HUES48 (cell line): ENCODE results near the gene ZNF674.

Experiments used
- H3K27ac ChIP-seq: one replicate; pipeline ENCODE4 v1.7.0; 2013; ENCODE audit warnings: low read depth, low read length, inconsistent platforms
- H3K27me3 ChIP-seq: 2 replicates; pipeline ENCODE4 v1.6.1; 2013; ENCODE audit warnings: mild to moderate bottlenecking, low read length; ENCODE audit not compliant: control insufficient read depth, insufficient read depth
- H3K36me3 ChIP-seq: 2 replicates; pipeline ENCODE4 v1.6.1; 2013; ENCODE audit warnings: low read length; ENCODE audit not compliant: control insufficient read depth, insufficient read depth
- H3K4me1 ChIP-seq: 2 replicates; pipeline ENCODE4 v1.6.1; 2013; ENCODE audit warnings: mild to moderate bottlenecking, low read length; ENCODE audit not compliant: control insufficient read depth, insufficient read depth
- H3K4me3 ChIP-seq: 2 replicates; pipeline ENCODE4 v1.5.1; 2013; ENCODE audit warnings: mild to moderate bottlenecking, low read depth, low read length
- H3K9ac ChIP-seq: 2 replicates; pipeline ENCODE4 v1.6.1; 2013; ENCODE audit warnings: mild to moderate bottlenecking, low read depth, low read length, moderate library complexity
- H3K9me3 ChIP-seq: 2 replicates; pipeline ENCODE4 v1.6.1; 2013; ENCODE audit warnings: low read length; ENCODE audit not compliant: control insufficient read depth, insufficient read depth

ZNF674 gene

DNA sequence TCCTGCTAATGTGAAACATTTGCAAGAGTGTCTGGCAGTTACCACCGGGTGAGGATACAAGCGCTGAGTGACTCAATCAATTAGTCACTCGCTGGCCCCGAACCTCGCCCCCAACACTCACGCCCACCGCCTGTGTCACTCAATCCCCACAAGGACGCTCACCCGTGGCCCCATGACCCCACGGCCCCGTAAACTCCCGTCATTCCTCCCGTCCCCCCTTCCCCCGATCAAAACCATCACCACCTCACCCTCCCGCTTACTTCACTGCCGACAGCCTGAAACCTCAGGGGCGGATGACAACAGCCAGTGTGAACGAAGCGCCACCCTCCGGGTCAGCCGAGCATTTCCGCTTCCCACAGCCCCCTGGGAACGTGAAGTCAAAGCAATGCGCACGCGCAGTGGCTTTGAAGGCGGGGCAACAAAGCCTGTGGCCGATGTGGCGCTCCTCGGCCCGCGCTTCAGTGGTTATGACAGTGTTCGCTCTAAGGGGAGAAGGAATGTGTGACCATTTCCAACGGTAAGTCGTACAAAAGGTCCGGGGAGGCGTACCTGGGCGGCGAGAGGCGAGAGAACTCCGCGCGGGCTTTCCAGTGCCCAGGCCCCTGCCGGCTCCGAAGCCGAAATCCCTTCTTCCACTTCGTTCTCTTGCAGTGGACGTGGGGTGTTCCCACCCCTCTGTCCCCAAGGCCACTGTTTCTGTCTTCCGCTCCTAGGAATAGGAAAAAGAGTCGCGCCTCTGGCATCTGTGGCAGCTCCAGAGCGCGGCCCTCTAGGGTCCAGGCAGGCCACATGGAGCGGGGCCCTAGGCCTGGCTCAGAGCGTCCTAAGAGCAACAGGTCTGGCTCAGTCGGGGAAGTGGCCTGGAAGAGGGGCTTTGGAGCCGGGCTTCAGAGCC is at the start of gene ZNF674:
ZNF674 (minus strand) TSS at position 311 of the 895 bp plus-strand sequence. CDS start 3,334 bp downstream, outside the sequence.
- no peaks in the 10 kb centered on the region for H3K27me3 ChIP-seq
- H3K9ac ChIP-seq = peak within 1 kb of the TSS; percentile 76
- peaks cover 11% of the 10 kb centered on the region for H3K4me1 ChIP-seq
- H3K27ac ChIP-seq = peak within 1 kb of the TSS; percentile 85
- 0 out of 2 replicates have a peak, but pooled peaks cover 3% of the 10 kb centered on the region for H3K9me3 ChIP-seq
- H3K36me3 ChIP-seq = peaks cover 23% of the 10 kb centered on the region
- H3K4me3 ChIP-seq = peak within 1 kb of the TSS; percentile 76

DNA sequence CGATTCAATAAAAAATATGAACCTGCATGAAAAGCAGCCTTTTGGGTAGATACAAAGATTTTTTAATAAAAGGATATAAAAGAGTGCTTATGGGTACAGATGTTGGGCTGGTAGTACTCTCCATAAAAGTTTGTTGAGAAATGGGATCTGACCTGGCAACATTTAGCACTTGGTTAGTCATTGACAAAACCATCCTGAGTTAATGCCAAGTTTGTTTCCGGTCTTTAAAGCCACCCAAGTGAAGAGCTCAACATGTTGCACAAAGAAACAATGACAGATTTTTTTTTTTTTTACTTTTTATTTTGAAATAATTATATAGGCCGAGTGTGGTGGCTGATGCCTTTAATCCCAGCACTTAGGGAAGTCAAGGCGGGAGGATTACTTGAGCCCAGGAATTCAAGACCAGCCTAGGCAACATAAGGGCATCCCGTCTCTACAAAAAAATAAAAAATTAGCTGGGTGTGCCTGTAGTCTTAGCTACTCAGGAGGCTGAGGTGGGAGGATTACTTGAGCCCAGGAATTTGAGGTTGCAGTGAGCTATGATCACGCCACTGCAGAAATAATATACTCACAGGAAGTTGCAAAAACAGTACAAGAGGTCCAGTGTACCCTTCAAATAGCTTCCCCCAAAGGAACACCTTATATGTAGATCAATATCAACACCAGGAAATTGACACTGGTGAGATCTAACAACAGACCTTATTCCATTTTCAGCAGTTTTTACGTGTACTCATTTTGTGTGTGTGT is 44.9 kb upstream of the ZNF674 start:
- H3K27ac ChIP-seq = no peak overlapping the region
- H3K9me3 ChIP-seq = no peaks in the 10 kb centered on the region
- no peaks in the 10 kb centered on the region for H3K27me3 ChIP-seq
- H3K4me3 ChIP-seq = no peak overlapping the region
- H3K9ac ChIP-seq = no peak overlapping the region
- H3K4me1 ChIP-seq = peaks cover 26% of the 10 kb centered on the region
- H3K36me3 ChIP-seq = no peaks in the 10 kb centered on the region

DNA sequence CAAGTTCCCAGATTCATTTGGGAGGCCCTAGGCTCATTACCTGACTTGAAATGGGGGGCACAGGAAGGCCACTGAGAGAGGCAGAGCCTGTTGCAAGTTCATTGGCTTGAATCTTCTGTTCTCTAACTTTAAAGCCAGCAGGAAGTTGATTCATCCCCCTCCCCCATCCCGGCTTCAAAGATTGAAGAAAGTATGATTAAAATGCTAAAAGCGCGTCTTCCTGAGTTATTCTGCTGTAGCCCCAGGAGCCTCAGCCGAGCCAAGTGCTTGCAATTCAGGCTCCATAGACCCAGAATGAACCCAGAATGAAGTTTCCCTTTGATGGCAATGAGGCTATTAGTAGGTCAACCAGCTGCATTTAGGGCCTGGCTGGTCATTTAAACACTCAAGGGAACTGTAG is 43.0 kb upstream of the ZNF674 start:
- Histone ChIP-seq H3K36me3 (no peaks in the 10 kb centered on the region), H3K9ac (no peak overlapping the region), H3K27me3 (no peaks in the 10 kb centered on the region), H3K9me3 (no peaks in the 10 kb centered on the region), H3K27ac (peak overlapping the region; percentile 88), H3K4me1 (peaks cover 39% of the 10 kb centered on the region), H3K4me3 (peak overlapping the region; percentile 38; the same call in 1 of the 2 replicates)

DNA sequence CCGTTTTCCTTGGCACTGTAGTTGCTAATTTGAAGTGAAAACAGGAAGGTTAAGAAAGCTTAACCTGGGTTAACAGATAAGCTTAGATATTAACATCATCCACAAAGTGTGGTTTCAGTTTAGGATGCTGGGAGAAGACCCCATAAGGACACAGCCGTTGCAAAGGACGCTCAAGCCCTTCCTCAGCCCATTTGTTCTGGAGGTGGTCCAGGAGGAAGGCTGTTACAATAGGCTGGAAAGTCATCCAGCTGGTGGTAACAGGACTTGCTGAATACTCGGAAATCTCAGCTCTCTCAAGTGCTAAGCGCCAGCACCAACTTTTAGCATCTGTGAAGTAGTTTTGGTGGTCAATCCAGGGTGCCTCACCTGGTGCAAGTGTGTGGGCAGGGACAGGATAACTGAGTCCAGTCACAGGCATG is 42.5 kb upstream of the ZNF674 start:
- no peaks in the 10 kb centered on the region for H3K27me3 ChIP-seq
- no peaks in the 10 kb centered on the region for H3K36me3 ChIP-seq
- peak overlapping the region; percentile 88 for H3K27ac ChIP-seq
- H3K9me3 ChIP-seq = no peaks in the 10 kb centered on the region
- H3K4me1 ChIP-seq = peaks cover 44% of the 10 kb centered on the region
- H3K9ac ChIP-seq = no peak overlapping the region
- peak overlapping the region; percentile 38 for H3K4me3 ChIP-seq

DNA sequence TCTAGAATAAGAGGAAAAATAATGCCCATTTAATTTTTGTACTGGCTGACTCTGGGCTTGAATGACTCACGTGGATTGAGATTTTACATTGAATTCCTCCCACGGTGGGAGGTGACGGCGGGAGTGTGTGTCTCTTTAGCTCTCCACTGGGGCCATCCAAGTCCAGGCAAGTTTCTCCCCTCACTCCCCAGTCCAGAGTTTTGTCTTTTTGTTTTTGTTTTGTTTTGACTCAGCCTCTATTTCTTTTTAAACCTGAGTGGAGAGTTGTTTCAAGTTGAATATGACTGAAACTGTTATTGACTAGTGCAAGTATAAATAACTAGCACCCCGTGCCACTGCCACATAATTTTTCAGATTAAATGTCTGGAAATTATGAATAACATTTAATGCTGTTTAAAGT is 41.9 kb upstream of the ZNF674 start:
- H3K27me3 ChIP-seq = no peaks in the 10 kb centered on the region

GRCh38 chrX:46584736-46585135 is 39.5 kb upstream of the ZNF674 start:
- no peaks in the 10 kb centered on the region for H3K9me3 ChIP-seq
- no peaks in the 10 kb centered on the region for H3K36me3 ChIP-seq
- H3K27me3 ChIP-seq = no peaks in the 10 kb centered on the region
- H3K27ac ChIP-seq = no peak overlapping the region
- no peak overlapping the region for H3K4me3 ChIP-seq
- H3K9ac ChIP-seq = no peak overlapping the region
- H3K4me1 ChIP-seq = peaks cover 54% of the 10 kb centered on the region

More for the DNA sequence above, 41.9 kb upstream of the ZNF674 start:
- Histone ChIP-seq H3K9ac (no peak overlapping the region), H3K4me1 (peaks cover 50% of the 10 kb centered on the region), H3K9me3 (no peaks in the 10 kb centered on the region), H3K36me3 (no peaks in the 10 kb centered on the region), H3K4me3 (peak overlapping the region; percentile 38; the same call in 1 of the 2 replicates), H3K27ac (peak overlapping the region; percentile 88)

DNA sequence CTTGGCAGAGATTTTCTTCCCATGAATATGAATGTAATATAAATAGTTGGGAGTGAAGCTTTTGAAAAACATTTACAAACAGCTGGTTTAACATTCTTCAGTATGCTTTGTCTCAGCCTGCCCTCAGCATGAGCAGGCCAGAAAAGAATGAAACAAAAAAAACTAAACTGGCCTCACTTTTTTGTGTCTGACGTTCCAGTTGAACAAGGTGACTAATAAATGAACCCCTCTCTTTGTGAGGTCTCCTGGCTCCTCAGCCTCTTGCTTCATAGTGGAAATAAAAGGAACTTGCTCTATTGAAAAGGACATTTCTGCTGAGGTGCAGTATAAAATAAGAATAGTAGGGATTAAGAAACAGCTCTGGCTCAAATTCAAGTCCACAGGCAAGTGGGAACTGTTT is 37.7 kb upstream of the ZNF674 start:
- no peak overlapping the region for H3K4me3 ChIP-seq
- peak overlapping the region; percentile 62 for H3K27ac ChIP-seq
- peaks cover under 1% of the 10 kb centered on the region; the same call in 1 of the 2 replicates for H3K36me3 ChIP-seq
- H3K9ac ChIP-seq = no peak overlapping the region
- no peaks in the 10 kb centered on the region for H3K9me3 ChIP-seq
- no peaks in the 10 kb centered on the region for H3K27me3 ChIP-seq
- peaks cover 43% of the 10 kb centered on the region for H3K4me1 ChIP-seq

- Histone ChIP-seq H3K36me3 (peaks cover 5% of the 10 kb centered on the region; the same call in 1 of the 2 replicates), H3K9me3 (no peaks in the 10 kb centered on the region), H3K4me1 (peaks cover 37% of the 10 kb centered on the region), H3K27ac (peak overlapping the region; percentile 62), H3K27me3 (no peaks in the 10 kb centered on the region), H3K9ac (no peak overlapping the region), H3K4me3 (no peak overlapping the region)
Observed at GRCh38 chrX:46582325-46582724, 37.1 kb upstream of the ZNF674 start.

DNA sequence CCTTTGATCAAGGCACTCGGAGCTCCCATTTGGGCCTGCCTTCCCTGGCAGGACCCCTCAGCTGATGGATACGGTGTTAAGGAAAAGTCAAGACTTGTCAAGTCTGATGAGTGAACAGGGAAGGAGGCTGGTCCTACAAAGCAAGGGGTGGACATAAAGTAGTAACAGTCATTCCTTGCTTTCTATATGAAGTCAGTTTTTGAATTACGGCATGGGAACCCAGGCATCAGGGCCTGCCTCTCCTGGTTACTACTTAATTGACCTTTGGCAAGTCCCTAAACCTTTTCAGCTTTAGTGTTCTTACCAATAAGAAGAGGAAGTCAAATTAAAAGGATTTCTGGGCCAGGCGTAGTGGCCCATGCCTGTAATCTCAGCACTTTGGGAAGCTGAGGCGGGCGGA is 35.4 kb upstream of the ZNF674 start:
- H3K4me1 ChIP-seq = peaks cover 41% of the 10 kb centered on the region
- H3K4me3 ChIP-seq = no peak overlapping the region
- H3K27me3 ChIP-seq = peaks cover 3% of the 10 kb centered on the region
- peaks cover 5% of the 10 kb centered on the region; the same call in 1 of the 2 replicates for H3K36me3 ChIP-seq
- H3K9me3 ChIP-seq = no peaks in the 10 kb centered on the region
- no peak overlapping the region for H3K9ac ChIP-seq
- no peak overlapping the region for H3K27ac ChIP-seq

GRCh38 chrX:46579250-46579649 is 34.0 kb upstream of the ZNF674 start:
- Histone ChIP-seq H3K27ac (no peak overlapping the region), H3K36me3 (peaks cover 5% of the 10 kb centered on the region; the same call in 1 of the 2 replicates), H3K9ac (no peak overlapping the region), H3K9me3 (no peaks in the 10 kb centered on the region), H3K27me3 (peaks cover 17% of the 10 kb centered on the region), H3K4me1 (peaks cover 36% of the 10 kb centered on the region), H3K4me3 (no peak overlapping the region)
